Stimulated activated CD8-positive, alpha-beta memory T cell treated with anti-CD3 and anti-CD28 coated beads, Interleukin-4, amount 100 ng/mL, for 24 hours (primary cell): ENCODE measurements around the gene MIPOL1.
"Not testable (repeated sequence)": the region's sequence is repeated elsewhere in the genome, so short reads cannot be mapped to it uniquely, and the experiment has no call there.

ENCODE experiments used
- DNase-seq: peaks from one replicate; pipeline ENCODE4 v3.0.0-alpha.2; 2020; ENCODE audit warnings: low read depth

The MIPOL1 gene

GRCh38 chr14:37551119-37551518, 353.4 kb downstream of the MIPOL1 start:
- DNase-seq: no peak

- no peak for DNase-seq
Observed at GRCh38 chr14:37553935-37554550, 356.3 kb downstream of the MIPOL1 start.

- not testable (repeated sequence) for DNase-seq
Observed at GRCh38 chr14:37555596-37555995, 357.9 kb downstream of the MIPOL1 start.

GRCh38 chr14:37558740-37559139, 361.0 kb downstream of the MIPOL1 start:
- no peak for DNase-seq

- DNase-seq: no peak
Observed at GRCh38 chr14:37559386-37559785, 361.6 kb downstream of the MIPOL1 start.

GRCh38 chr14:37563189-37563588, 365.5 kb downstream of the MIPOL1 start:
- no peak for DNase-seq

- no peak for DNase-seq
Observed at GRCh38 chr14:37565550-37565949, 367.8 kb downstream of the MIPOL1 start.

GRCh38 chr14:37566811-37567371, 369.2 kb downstream of the MIPOL1 start:
- DNase-seq: no peak

- DNase-seq: no peak
Observed at GRCh38 chr14:37569729-37570128, 372.0 kb downstream of the MIPOL1 start.

GRCh38 chr14:37571391-37571790, 373.7 kb downstream of the MIPOL1 start:
- DNase-seq: no peak

GRCh38 chr14:37573356-37573755, 375.6 kb downstream of the MIPOL1 start:
- DNase-seq: no peak

GRCh38 chr14:37579274-37579673, 381.5 kb downstream of the MIPOL1 start:
- no peak for DNase-seq

GRCh38 chr14:37580146-37580545, 382.4 kb downstream of the MIPOL1 start:
- no peak for DNase-seq

GRCh38 chr14:37583358-37584210, 385.8 kb downstream of the MIPOL1 start:
- DNase-seq: no peak

GRCh38 chr14:37584211-37585100, 386.7 kb downstream of the MIPOL1 start:
- no peak for DNase-seq

- DNase-seq: no peak
Observed at GRCh38 chr14:37585101-37585511, 387.4 kb downstream of the MIPOL1 start.

GRCh38 chr14:37585971-37586796, 388.4 kb downstream of the MIPOL1 start:
- no peak for DNase-seq

- no peak for DNase-seq
Observed at GRCh38 chr14:37586797-37587130, 389.0 kb downstream of the MIPOL1 start.

GRCh38 chr14:37587131-37587803, 389.5 kb downstream of the MIPOL1 start:
- DNase-seq: no peak

GRCh38 chr14:37587881-37588666, 390.3 kb downstream of the MIPOL1 start:
- DNase-seq: no peak
